Fibroblast of mammary gland (primary cell): ENCODE data around the gene AOPEP.

Source experiments
- DNase-seq: peaks from one replicate; pipeline ENCODE4 v3.0.0-alpha.2; 2010; ENCODE audit warnings: low read depth
- H3K4me3 ChIP-seq: 2 replicates; pipeline ENCODE4 v1.5.1; 2011; ENCODE audit warnings: low read depth, mild to moderate bottlenecking, low read length, moderate library complexity; ENCODE audit not compliant: control insufficient read depth
- CTCF ChIP-seq: conservative IDR thresholded peaks from 2 replicates; pipeline ENCODE4 v1.5.1; 2011; ENCODE audit warnings: low read depth, low read length, inconsistent platforms; ENCODE audit not compliant: control insufficient read depth, insufficient read depth

Gene AOPEP

GRCh38 chr9:94808926-94809700 is 82.6 kb downstream of the AOPEP start:
- no peak for DNase-seq
- H3K4me3 ChIP-seq: no peak overlapping the region
- no peak for TF ChIP-seq CTCF

- H3K4me3 ChIP-seq: no peak overlapping the region
- DNase-seq: no peak
- TF ChIP-seq CTCF: no peak
Measured at GRCh38 chr9:94809778-94810177, 83.3 kb downstream of the AOPEP start.

- DNase-seq: no peak
- no peak for TF ChIP-seq CTCF
Measured at GRCh38 chr9:94811074-94811473, 84.6 kb downstream of the AOPEP start.

GRCh38 chr9:94812343-94812742 is 85.8 kb downstream of the AOPEP start:
- DNase-seq: peak; percentile 52

More at GRCh38 chr9:94811074-94811473, 84.6 kb downstream of the AOPEP start:
- no peak overlapping the region for H3K4me3 ChIP-seq

GRCh38 chr9:94813379-94813778 is 86.9 kb downstream of the AOPEP start:
- DNase-seq: no peak
- H3K4me3 ChIP-seq: no peak overlapping the region
- TF ChIP-seq CTCF: no peak

More at GRCh38 chr9:94812343-94812742, 85.8 kb downstream of the AOPEP start:
- H3K4me3 ChIP-seq: no peak overlapping the region
- TF ChIP-seq CTCF: no peak

GRCh38 chr9:94817291-94818177 is 91.0 kb downstream of the AOPEP start:
- no peak for TF ChIP-seq CTCF
- DNase-seq: no peak

More at GRCh38 chr9:94817291-94818177, 91.0 kb downstream of the AOPEP start:
- H3K4me3 ChIP-seq: no peak overlapping the region
